ENCODE results near the gene TAS2R39. TPM values are rescaled to one million over a fixed set of nuclear protein-coding genes. Genes with fewer than 3 reads are reported as not detected.
"Not testable (repeated sequence)": the region's sequence is repeated elsewhere in the genome, so short reads cannot be mapped to it uniquely, and the experiment has no call there.

Gene TAS2R39
- polyA plus RNA-seq, 1 donor from 2014 or later: not detected

GRCh38 chr7:143158617-143159016, 24.6 kb upstream of the TAS2R39 start:
- not testable (repeated sequence) for H3K79me2 ChIP-seq (replicated peaks; ENCODE audit: insufficient read depth, low read length); H3K4me2 ChIP-seq (ENCODE audit: low read length); H4K20me1 ChIP-seq (ENCODE audit: insufficient read depth); H2AFZ ChIP-seq (ENCODE audit: low read depth, low read length); H3K27me3 ChIP-seq (ENCODE audit: insufficient read depth, low read depth, low read length); H3K4me3 ChIP-seq (ENCODE audit: low read length); H3K9ac ChIP-seq (ENCODE audit: low read length); H3F3A ChIP-seq (ENCODE audit: insufficient read depth, low read length, poor library complexity, severe bottlenecking); H3K9me3 ChIP-seq (ENCODE audit: low read length); H3K27ac ChIP-seq (ENCODE audit: low read length); H3K36me3 ChIP-seq (ENCODE audit: insufficient read depth, low read length); H3K9me2 ChIP-seq (ENCODE audit: insufficient read depth, low read length)

- no peaks in the 10 kb centered on the region for H3K9me3 ChIP-seq (ENCODE audit: low read length)
- no peak overlapping the region for H2AFZ ChIP-seq (ENCODE audit: low read depth, low read length)
- no peak overlapping the region for H3K27ac ChIP-seq (ENCODE audit: low read length)
- TF ChIP-seq EP300 (conservative IDR thresholded peaks at IDR 0.05; ENCODE audit: poor library complexity, severe bottlenecking): no peak
- TF ChIP-seq REST (IDR thresholded peaks at IDR 0.05; ENCODE audit: borderline replicate concordance): no peak
- TF ChIP-seq CTCF (IDR thresholded peaks at IDR 0.05; ENCODE audit: poor library complexity, severe bottlenecking): no peak
- TF ChIP-seq EZH2 (IDR thresholded peaks at IDR 0.05; ENCODE audit: borderline replicate concordance, insufficient read depth, low read length, poor library complexity, severe bottlenecking): no peak
- no peak for TF ChIP-seq TAF1 (IDR thresholded peaks at IDR 0.05; ENCODE audit: low read depth)
- TF ChIP-seq POLR2AphosphoS5 (IDR thresholded peaks at IDR 0.05): no peak
- no peak for TF ChIP-seq RAD21 (conservative IDR thresholded peaks at IDR 0.05)
- TF ChIP-seq MXI1 (conservative IDR thresholded peaks at IDR 0.05; ENCODE audit: poor library complexity, severe bottlenecking): no peak
- no peak for TF ChIP-seq SMC3 (conservative IDR thresholded peaks at IDR 0.05; ENCODE audit: poor library complexity)
- H3K27me3 ChIP-seq (ENCODE audit: insufficient read depth, low read depth, low read length): no peaks in the 10 kb centered on the region
- H3F3A ChIP-seq (ENCODE audit: insufficient read depth, low read length, poor library complexity, severe bottlenecking): no peaks in the 10 kb centered on the region
- H3K4me3 ChIP-seq (ENCODE audit: low read length): no peak overlapping the region
- no peak overlapping the region for H3K4me2 ChIP-seq (ENCODE audit: low read length)
- H4K20me1 ChIP-seq (ENCODE audit: insufficient read depth): no peaks in the 10 kb centered on the region
- no peaks in the 10 kb centered on the region for H3K79me2 ChIP-seq (replicated peaks; ENCODE audit: insufficient read depth, low read length)
- no peaks in the 10 kb centered on the region for H3K36me3 ChIP-seq (ENCODE audit: insufficient read depth, low read length)
- no peak overlapping the region for H3K9ac ChIP-seq (ENCODE audit: low read length)
- H3K9me2 ChIP-seq (ENCODE audit: insufficient read depth, low read length): no peaks in the 10 kb centered on the region
Measured at GRCh38 chr7:143171697-143172096, 11.5 kb upstream of the TAS2R39 start.

GRCh38 chr7:143172354-143172753, 10.9 kb upstream of the TAS2R39 start:
- no peaks in the 10 kb centered on the region for H3K9me3 ChIP-seq (ENCODE audit: low read length)
- H3K27ac ChIP-seq (ENCODE audit: low read length): no peak overlapping the region
- no peak overlapping the region for H2AFZ ChIP-seq (ENCODE audit: low read depth, low read length)
- no peaks in the 10 kb centered on the region for H3K9me2 ChIP-seq (ENCODE audit: insufficient read depth, low read length)
- no peak overlapping the region for H3K4me2 ChIP-seq (ENCODE audit: low read length)
- H3K79me2 ChIP-seq (replicated peaks; ENCODE audit: insufficient read depth, low read length): no peaks in the 10 kb centered on the region
- H3K36me3 ChIP-seq (ENCODE audit: insufficient read depth, low read length): no peaks in the 10 kb centered on the region
- H4K20me1 ChIP-seq (ENCODE audit: insufficient read depth): no peaks in the 10 kb centered on the region
- no peaks in the 10 kb centered on the region for H3F3A ChIP-seq (ENCODE audit: insufficient read depth, low read length, poor library complexity, severe bottlenecking)
- no peaks in the 10 kb centered on the region for H3K27me3 ChIP-seq (ENCODE audit: insufficient read depth, low read depth, low read length)
- no peak for TF ChIP-seq EP300 (conservative IDR thresholded peaks at IDR 0.05; ENCODE audit: poor library complexity, severe bottlenecking)
- no peak for TF ChIP-seq SMC3 (conservative IDR thresholded peaks at IDR 0.05; ENCODE audit: poor library complexity)
- TF ChIP-seq MXI1 (conservative IDR thresholded peaks at IDR 0.05; ENCODE audit: poor library complexity, severe bottlenecking): no peak
- no peak for TF ChIP-seq TAF1 (IDR thresholded peaks at IDR 0.05; ENCODE audit: low read depth)
- TF ChIP-seq RAD21 (conservative IDR thresholded peaks at IDR 0.05): no peak
- no peak for TF ChIP-seq EZH2 (IDR thresholded peaks at IDR 0.05; ENCODE audit: borderline replicate concordance, insufficient read depth, low read length, poor library complexity, severe bottlenecking)
- no peak for TF ChIP-seq POLR2AphosphoS5 (IDR thresholded peaks at IDR 0.05)
- TF ChIP-seq REST (IDR thresholded peaks at IDR 0.05; ENCODE audit: borderline replicate concordance): no peak
- H3K4me3 ChIP-seq (ENCODE audit: low read length): no peak overlapping the region
- no peak overlapping the region for H3K9ac ChIP-seq (ENCODE audit: low read length)
